BLaER1 treated with 17β-estradiol and CSF1 and Interleukin-3, amounts not matched to agents 10 nM and 100 nM (cell line): ENCODE measurements around the gene POLR2A.

Experiments used
- H3K27ac ChIP-seq, 11 experiments: shearing (Covaris generic); formaldehyde crosslinking; 2 replicates each; pipeline ENCODE4 v1.8.1; 2022
- H3K27me3 ChIP-seq, 11 experiments: shearing (Covaris generic); formaldehyde crosslinking; 2 replicates each; pipeline ENCODE4 v1.8.1; 2022
- H3K36me3 ChIP-seq, 11 experiments: shearing (Covaris generic); formaldehyde crosslinking; 2 replicates each; pipeline ENCODE4 v1.8.1; 2022
- H3K4me1 ChIP-seq, 10 experiments: shearing (Covaris generic); formaldehyde crosslinking; 2 replicates each; pipeline ENCODE4 v1.8.1; 2022
- H3K4me2 ChIP-seq, 11 experiments: shearing (Covaris generic); formaldehyde crosslinking; 2 replicates each; pipeline ENCODE4 v1.8.1; 2022
- H3K4me3 ChIP-seq, 10 experiments: shearing (Covaris generic); formaldehyde crosslinking; 2 replicates each; pipeline ENCODE4 v1.8.1; 2022
- H3K9ac ChIP-seq, 11 experiments: shearing (Covaris generic); formaldehyde crosslinking; 2 replicates each; pipeline ENCODE4 v1.8.1; 2022
- H3K9me3 ChIP-seq, 11 experiments: shearing (Covaris generic); formaldehyde crosslinking; replicated peaks in 1 of 11; 2 replicates each; pipeline ENCODE4 v1.8.1; 2022
- H4K20me1 ChIP-seq, 11 experiments: shearing (Covaris generic); formaldehyde crosslinking; 2 replicates each; pipeline ENCODE4 v1.8.1; 2022
- Cebpa-rat ChIP-seq, 11 experiments: shearing (Covaris generic); IDR thresholded peaks; 2 replicates each; pipeline ENCODE4 v1.8.1; 2022

The POLR2A gene

GRCh38 chr17:7439462-7440112 is 44.6 kb upstream of the POLR2A start, which contains the start of gene FGF11:
Gene FGF11 (plus strand): TSS chr17:7439512. CDS start chr17:7439621, 109 bp downstream.
- TF ChIP-seq Cebpa-rat (IDR thresholded peaks at IDR 0.05): no peak
- peaks cover 73 to 80% (median 76%) of the 10 kb centered on the region in 11 experiments for H3K27me3 ChIP-seq
- peak within 1 kb of the TSS; percentile 30 to 82 (median 61); a peak in 21 of 22 replicates for H3K9ac ChIP-seq
- H3K27ac ChIP-seq: no peak within 1 kb of the TSS
- H3K4me3 ChIP-seq: peak within 1 kb of the TSS; percentile 48 to 79 (median 65)
- H3K4me1 ChIP-seq: peaks cover 46 to 63% (median 57%) of the 10 kb centered on the region in 10 experiments
- no peaks in the 10 kb centered on the region for H3K9me3 ChIP-seq
- H3K4me2 ChIP-seq: peak within 1 kb of the TSS; percentile 92 to 99 (median 95)
- H4K20me1 ChIP-seq: peaks cover 18 to 66% (median 46%) of the 10 kb centered on the region in 11 experiments; a peak in 21 of 22 replicates
- no peaks in the 10 kb centered on the region for H3K36me3 ChIP-seq

- TF ChIP-seq Cebpa-rat (IDR thresholded peaks at IDR 0.05): no peak
- Histone ChIP-seq H3K4me2 (peak overlapping the region; percentile 81 to 99 (median 89)), H3K4me3 (peak overlapping the region; percentile 47 to 72 (median 54)), H3K27me3 (peaks cover 80 to 86% (median 83%) of the 10 kb centered on the region in 11 experiments), H3K4me1 (peaks cover 50 to 66% (median 60%) of the 10 kb centered on the region in 10 experiments), H4K20me1 (peaks cover 18 to 68% (median 46%) of the 10 kb centered on the region in 11 experiments; a peak in 21 of 22 replicates), H3K36me3 (no peaks in the 10 kb centered on the region), H3K27ac (no peak overlapping the region), H3K9me3 (no peaks in the 10 kb centered on the region), H3K9ac (peak overlapping the region; percentile 24 to 66 (median 41); a peak in 15 of 22 replicates)
These were observed 43.9 kb upstream of the POLR2A start for GRCh38 chr17:7440113-7440833.

GRCh38 chr17:7440834-7441195 is 43.4 kb upstream of the POLR2A start:
- Histone ChIP-seq H3K27me3 (peaks cover 85 to 92% (median 89%) of the 10 kb centered on the region in 11 experiments), H3K27ac (no peak overlapping the region), H3K9ac (peak overlapping the region in 4 of 11 experiments; percentile 31 to 66 (median 50); a peak in 4 of 22 replicates), H3K4me2 (peak overlapping the region; percentile 81 to 99 (median 89)), H3K36me3 (no peaks in the 10 kb centered on the region), H3K4me1 (peaks cover 56 to 67% (median 64%) of the 10 kb centered on the region in 10 experiments), H3K4me3 (peak overlapping the region; percentile 47 to 72 (median 54); a peak in 10 of 20 replicates), H3K9me3 (no peaks in the 10 kb centered on the region), H4K20me1 (peaks cover 18 to 71% (median 50%) of the 10 kb centered on the region in 11 experiments; a peak in 21 of 22 replicates)
- no peak for TF ChIP-seq Cebpa-rat (IDR thresholded peaks at IDR 0.05)

- Histone ChIP-seq H3K27me3 (peaks cover 90 to 96% (median 93%) of the 10 kb centered on the region in 11 experiments), H3K4me3 (no peak overlapping the region), H3K36me3 (no peaks in the 10 kb centered on the region), H3K4me2 (no peak overlapping the region), H3K27ac (no peak overlapping the region), H3K9me3 (no peaks in the 10 kb centered on the region), H4K20me1 (peaks cover 18 to 71% (median 51%) of the 10 kb centered on the region in 11 experiments; a peak in 21 of 22 replicates), H3K9ac (no peak overlapping the region), H3K4me1 (peaks cover 55 to 64% (median 60%) of the 10 kb centered on the region in 10 experiments)
- no peak for TF ChIP-seq Cebpa-rat (IDR thresholded peaks at IDR 0.05)
These were observed 42.9 kb upstream of the POLR2A start for GRCh38 chr17:7441266-7441665.

GRCh38 chr17:7442142-7442541 is 42.0 kb upstream of the POLR2A start:
- Histone ChIP-seq H3K9me3 (no peaks in the 10 kb centered on the region), H3K9ac (no peak overlapping the region), H3K27ac (no peak overlapping the region), H3K36me3 (no peaks in the 10 kb centered on the region), H3K4me1 (peaks cover 48 to 55% (median 52%) of the 10 kb centered on the region in 10 experiments), H4K20me1 (peaks cover 17 to 66% (median 44%) of the 10 kb centered on the region in 11 experiments; a peak in 21 of 22 replicates), H3K4me3 (no peak overlapping the region), H3K27me3 (peaks cover 98 to 100% (median 100%) of the 10 kb centered on the region in 11 experiments), H3K4me2 (no peak overlapping the region)
- no peak for TF ChIP-seq Cebpa-rat (IDR thresholded peaks at IDR 0.05)

- Histone ChIP-seq H3K36me3 (no peaks in the 10 kb centered on the region), H3K27me3 (peaks cover 98 to 100% (median 100%) of the 10 kb centered on the region in 11 experiments), H4K20me1 (peaks cover 4 to 49% (median 28%) of the 10 kb centered on the region in 11 experiments; a peak in 20 of 22 replicates), H3K4me1 (peaks cover 31 to 38% (median 35%) of the 10 kb centered on the region in 10 experiments), H3K27ac (no peak overlapping the region), H3K9me3 (no peaks in the 10 kb centered on the region), H3K4me2 (peak overlapping the region in 8 of 11 experiments; percentile 81 to 92 (median 85); a peak in 13 of 22 replicates), H3K9ac (no peak overlapping the region), H3K4me3 (no peak overlapping the region)
- no peak for TF ChIP-seq Cebpa-rat (IDR thresholded peaks at IDR 0.05)
These were observed 40.4 kb upstream of the POLR2A start for GRCh38 chr17:7443499-7444485.

GRCh38 chr17:7444682-7445618 is 39.2 kb upstream of the POLR2A start, which contains the start of gene CHRNB1:
Gene CHRNB1 (plus strand): TSS chr17:7445061. CDS start chr17:7445128, 67 bp downstream.
- peak within 1 kb of the TSS; percentile 40 to 64 (median 50); a peak in 19 of 20 replicates for H3K4me3 ChIP-seq

More at GRCh38 chr17:7444682-7445618, 39.2 kb upstream of the POLR2A start, which contains the start of gene CHRNB1:
- Histone ChIP-seq H3K27ac (no peak within 1 kb of the TSS), H3K4me2 (peak within 1 kb of the TSS; percentile 81 to 96 (median 87)), H4K20me1 (peaks cover 0 to 38% (median 16%) of the 10 kb centered on the region in 11 experiments; a peak in 16 of 22 replicates), H3K27me3 (peaks cover 86 to 95% (median 89%) of the 10 kb centered on the region in 11 experiments), H3K9me3 (no peaks in the 10 kb centered on the region), H3K9ac (peak within 1 kb of the TSS in 2 of 11 experiments; percentile 44 to 48; a peak in 2 of 22 replicates), H3K4me1 (peaks cover 20 to 30% (median 25%) of the 10 kb centered on the region in 10 experiments), H3K36me3 (no peaks in the 10 kb centered on the region)
- TF ChIP-seq Cebpa-rat (IDR thresholded peaks at IDR 0.05): no peak
